HG03520 (cell line): ENCODE measurements around the gene MAP3K5.
A peak's percentile ranks its signal among the peaks of the same experiment; 100 is the strongest.
"Not testable (repeated sequence)": the region's sequence is repeated elsewhere in the genome, so short reads cannot be mapped to it uniquely, and the experiment has no call there.

Experiments used
- ATAC-seq: cut with Tn5 transposase; IDR thresholded peaks from one replicate; pipeline ENCODE4 v1.9.1; 2021; ENCODE audit warnings: mild to moderate bottlenecking, moderate library complexity; ENCODE audit not compliant: unreplicated experiment

Gene MAP3K5

DNA sequence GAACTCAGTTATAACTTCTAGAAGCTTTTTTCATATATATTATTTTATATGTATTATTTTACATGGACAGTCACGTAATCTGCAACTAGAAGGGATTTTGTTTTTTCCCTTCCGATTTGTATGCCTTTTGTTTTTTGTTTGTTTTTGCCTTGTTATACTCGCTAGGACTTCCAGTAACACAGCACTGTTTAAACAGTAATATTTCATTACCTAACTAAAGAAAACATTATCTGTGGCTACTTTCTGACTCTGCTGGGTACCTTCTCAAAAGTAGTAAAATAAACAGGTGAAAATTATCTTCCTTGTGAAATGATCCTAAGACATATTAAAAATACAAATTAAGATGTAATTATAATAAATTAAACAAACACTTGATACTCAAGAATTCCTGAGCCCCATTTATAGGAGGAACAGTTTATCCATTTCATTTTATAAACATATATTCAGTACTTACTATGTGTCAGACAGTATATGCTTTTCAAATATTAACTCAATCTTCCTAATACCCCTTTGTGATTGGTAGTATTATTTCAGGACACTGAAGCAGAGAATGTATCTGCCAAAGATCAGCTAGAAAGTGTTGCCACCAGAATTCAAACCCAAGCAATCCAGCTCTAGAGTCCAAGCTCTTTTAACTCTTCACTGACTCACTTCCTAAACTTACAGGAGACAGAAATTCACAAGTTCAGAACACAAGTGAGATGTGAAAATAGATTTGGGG, 65.3 kb downstream of the MAP3K5 start:
- no peak for ATAC-seq

DNA sequence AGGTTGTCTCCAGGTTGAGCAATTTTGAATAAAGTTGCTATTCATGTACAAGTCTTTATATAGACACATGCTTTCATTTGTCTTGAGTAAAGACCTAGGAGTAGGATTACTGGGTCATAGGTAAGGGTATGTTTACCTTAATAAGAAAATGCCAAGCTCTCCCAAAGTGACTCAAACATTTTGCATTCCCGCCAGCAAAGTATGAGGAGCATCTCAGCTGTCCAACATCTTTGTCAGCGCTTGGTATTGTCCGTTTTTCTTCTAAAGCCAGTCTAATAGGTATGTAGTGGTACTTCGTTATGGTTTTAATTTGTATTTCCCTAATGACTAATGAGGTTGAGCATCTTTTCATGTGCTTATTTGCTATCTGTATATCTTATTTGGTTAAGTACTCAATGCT, 67.2 kb downstream of the MAP3K5 start:
- ATAC-seq, result no peak

DNA sequence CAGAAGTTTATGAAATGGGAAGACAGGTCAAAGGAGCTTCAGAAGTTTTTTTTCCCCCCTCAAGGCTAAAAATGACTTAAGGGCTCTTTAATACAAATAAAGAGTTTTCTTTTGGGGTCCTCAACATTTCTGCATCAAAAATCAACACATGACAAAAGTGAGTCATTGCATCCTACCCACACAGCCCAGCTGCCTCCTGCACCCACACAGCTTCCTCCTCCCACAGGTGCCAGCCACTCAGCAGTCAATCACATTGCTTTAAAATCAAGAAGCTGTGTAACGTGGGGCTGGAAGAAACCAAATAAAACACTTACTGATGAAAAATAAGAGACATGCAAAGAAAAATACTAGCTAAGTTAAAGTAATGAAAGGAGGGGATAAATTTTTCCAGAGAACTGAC, 68.5 kb downstream of the MAP3K5 start:
- no peak for ATAC-seq

DNA sequence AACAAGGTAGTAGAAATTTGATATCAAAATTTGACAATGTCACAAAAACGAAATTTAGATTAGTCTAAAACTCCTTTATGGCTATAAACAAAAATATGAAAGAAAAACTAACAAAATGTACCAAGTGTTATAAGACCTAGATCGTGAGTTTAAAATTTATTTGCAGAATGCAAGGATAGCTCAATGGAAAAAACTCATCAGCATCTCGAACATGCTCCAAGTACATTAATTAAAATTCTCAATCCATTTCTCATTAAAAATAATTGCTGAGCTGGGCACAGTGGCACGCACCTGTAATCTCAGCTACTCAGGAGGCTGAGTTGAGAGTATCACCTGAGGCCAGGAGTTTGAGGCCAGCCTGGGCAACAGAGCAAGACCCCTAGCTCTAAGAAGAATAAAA, 70.8 kb downstream of the MAP3K5 start:
- no peak for ATAC-seq

DNA sequence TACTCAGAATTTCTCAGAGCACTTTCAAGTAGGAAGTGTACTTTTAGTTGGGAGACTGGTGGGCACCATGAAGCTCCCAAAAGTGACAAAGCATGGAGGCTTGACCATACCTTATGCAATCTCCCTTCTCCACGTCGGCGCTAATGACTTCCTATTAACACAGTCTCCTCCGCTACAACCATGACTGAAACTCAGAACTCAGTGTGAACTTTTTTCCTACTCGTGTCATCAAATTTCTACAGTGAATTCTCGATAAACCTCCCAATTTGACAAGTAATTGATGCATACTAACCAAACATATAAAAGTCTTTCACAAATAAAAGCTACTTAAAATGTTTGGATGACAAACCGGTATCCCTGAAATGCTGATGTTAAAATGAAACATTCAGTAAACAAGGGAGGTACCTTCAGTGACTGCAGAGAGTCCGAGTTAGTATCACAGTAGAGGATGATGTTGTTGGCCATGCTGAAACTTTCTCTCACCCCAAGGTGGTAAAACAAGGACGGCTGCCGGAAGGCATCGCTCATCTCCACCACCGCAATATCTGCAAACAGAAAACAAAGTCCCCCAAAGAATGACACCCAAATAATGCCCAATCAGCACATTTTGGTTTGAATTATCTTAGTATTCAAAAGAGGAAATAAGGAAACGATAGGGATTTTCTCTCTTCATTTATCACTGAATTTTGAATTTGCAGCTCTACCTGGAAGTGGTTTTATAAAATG, 72.1 kb downstream of the MAP3K5 start:
- peak; percentile 41 for ATAC-seq

DNA sequence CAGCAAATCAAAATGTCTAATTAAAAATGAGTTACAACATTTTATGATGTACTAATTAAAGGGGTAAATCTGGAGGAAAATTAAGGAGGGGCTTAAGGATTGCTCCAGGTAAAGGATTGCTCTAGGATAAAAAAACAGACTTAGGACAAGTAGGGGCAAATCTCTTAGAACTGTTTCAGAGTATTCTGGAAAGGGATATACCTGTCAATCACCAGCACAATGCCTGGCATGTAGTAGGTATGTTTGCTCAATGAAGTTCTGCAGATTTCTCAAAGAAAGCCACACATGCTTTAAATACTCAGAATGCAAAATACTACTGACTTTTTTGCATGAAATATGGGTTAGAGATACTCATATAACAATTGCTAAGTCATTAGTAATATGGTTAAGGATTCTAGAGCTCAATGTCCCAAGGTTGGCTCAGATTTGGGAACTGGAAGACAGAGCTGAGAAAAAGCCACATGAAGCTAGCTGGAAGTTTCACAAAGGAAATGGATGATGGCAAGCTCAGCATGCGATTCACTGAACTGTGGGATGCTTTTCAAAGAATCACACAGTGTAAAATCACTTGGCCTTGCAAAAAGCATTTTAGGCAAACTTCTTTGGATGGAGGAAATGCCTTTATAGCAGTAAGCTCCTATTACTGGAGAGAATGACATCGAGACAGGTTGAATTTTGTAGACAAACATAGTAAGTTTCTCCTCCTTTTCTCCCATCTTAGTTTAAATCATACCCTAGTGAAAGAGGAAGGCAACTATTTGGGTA, 72.8 kb downstream of the MAP3K5 start:
- ATAC-seq, result peak; percentile 38

DNA sequence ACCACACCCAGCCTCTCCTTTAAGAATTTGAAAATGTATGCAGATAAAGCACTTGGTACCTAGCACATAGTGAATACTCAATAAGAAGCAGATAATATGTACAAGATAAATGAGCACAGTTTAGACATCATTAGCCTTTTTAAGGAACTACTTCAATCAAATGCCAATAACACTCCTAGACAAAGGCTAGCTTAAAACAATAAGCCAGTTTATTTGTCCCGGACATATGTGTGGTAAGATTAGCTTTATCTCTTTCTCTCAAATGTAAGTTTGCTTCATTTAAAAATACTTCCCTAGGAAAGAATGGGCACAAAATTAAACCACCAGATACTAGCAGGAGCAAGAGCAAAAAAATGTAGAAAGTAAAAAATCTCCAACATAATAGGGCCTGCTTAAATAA, 73.8 kb downstream of the MAP3K5 start:
- ATAC-seq, result no peak

DNA sequence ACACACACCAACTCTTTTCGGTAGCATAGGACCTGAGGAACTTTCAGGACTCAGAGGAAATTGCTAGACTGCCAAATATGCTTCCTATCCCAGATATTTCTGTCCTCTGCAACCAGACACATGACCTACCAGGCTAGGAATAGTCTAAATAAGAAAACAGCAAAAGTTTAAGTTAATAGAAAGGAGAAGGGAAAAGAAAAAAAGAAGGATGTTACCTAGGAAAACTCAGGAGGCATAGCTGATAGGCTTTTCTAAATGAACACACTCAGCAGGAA, 74.6 kb downstream of the MAP3K5 start:
- ATAC-seq, result peak; percentile 5

DNA sequence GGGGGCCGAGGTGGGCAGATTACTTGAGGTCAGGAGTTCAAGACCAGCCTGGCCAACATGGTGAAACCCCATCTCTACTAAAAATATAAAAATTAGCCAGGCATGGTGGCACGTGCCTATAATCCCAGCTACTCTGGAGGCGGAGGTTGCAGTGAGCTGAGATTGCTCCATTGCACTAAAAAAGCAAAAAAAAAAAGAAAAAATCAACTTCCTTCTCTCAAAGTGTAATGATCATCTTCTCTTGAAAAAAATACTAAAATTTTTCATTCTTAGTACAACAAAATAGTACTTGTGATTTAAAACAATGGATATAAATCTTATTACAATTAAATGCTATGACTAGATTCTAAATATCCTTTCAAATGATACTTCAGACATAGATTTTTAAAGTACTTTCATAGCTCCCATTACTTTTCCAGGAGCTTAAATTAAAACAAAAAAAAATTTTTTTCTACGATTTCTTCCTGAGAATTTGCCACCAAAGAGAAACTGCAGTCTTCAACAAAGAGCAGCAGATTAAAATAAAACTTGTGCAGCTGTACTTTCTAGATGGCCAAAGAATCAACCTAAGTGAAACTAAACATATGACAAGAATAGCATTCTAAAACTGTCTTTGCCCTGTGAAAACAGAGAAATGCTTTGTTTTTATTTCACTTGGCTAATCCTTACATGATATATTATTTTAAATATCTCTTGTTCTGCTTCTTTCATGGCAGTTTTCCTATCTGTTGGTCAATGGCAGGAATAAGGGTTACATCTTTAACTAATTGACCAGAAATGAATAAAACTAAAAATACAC, 75.2 kb downstream of the MAP3K5 start:
- ATAC-seq, result peak; percentile 55

DNA sequence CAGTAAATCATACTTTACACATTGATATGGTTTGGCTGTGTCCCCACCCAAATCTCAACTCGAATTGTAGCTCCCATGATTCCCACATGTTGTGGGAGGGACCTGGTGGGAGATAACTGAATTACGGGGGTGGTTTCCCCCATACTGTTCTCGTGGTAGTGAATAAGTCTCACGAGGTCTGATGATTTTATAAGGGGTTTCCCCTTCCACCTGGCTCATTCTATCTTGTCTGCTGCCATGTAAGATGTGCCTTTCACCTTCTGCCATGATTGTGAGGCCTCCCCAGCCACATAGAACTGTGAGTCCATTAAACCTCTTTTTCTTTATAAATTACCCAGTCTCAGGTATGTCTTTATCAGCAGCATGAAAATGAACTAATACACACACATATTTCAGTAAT, 79.6 kb downstream of the MAP3K5 start:
- ATAC-seq, result not testable (repeated sequence)

DNA sequence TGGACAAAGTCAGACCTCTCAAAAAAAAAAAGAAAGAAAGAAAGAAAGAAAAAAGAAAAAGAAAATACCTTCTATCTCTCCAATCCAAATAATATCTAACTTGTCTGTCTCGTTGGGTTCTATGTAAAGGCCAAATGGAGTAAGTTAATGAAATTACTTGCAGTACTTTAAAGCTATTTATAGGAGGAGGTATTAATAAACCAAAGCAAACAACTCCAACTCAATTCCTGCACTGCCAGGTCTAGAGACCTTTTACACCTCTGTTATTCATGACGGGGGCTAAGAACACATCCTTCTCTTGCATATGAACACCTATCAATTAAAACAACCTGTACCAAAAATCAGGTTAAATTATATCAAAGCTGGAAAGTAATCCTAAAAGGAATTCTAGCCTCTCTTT, 80.6 kb downstream of the MAP3K5 start:
- ATAC-seq, result no peak

DNA sequence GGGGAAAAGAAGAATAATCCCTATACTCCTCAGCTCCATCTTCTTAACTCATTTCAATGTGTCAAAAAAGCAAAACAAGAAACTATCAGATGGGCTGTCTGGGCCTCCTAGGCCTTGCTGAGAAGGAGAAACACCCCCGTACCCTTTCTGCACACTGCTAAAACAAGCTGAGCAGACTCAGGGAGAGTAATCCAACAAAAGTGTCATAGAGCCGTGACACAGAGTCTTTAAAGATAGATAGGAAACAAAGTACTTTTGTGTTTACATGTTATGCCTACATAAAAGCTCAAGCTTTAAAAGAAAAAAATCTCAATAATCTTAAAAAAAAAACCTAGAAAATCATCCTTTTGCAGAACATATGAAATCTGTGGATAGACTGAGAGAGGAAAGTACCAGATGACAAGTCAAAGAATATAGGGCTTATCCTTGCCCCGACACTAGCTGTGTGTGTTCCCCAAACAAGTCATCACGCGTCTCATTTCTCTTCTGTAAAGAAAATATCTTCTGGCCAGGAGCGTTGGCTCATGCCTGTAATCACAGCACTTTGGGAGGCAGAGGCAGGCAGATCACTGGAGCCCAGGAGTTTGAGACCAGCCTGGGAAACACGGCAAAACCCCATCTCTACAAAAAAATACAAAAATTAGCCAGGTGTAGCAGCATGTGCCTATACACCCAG, 81.3 kb downstream of the MAP3K5 start:
- no peak for ATAC-seq

DNA sequence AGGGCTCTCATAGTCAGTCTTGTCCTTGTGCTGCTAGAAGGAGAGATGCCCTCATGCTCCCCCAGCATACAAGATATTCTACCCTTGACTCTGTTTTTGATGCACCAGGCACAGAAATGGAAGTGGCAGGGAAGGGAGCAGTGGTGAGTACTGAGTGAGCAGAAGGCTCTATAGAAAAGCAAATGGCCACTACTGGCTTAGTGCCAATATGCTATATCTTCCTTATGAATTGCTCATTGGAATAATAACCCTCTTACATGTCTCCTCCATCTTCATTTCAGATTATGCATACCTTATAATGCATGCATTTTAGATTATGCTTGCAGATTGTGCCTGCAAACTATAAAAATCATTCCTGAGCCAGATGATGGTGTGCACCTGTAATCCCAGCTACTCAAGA, 82.8 kb downstream of the MAP3K5 start:
- ATAC-seq, result no peak

DNA sequence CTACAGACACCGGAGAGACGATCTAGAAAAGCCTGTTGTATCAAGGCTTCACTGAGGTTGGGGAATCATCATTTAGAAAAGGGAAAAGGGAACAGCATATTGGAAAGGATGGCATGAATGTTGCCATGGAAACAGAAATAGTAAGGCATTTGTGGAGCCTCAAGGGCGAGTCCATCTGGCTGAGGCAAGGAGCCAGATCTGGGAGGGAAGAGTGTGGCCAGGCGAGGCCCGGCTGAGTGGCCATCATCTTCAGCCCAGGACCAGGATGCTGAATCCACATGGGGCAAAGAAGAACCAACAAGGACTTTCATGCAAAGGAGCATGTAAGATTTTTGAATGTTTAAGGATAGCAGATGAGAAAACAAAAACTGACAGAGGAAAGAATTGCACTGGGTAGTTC, 85.8 kb downstream of the MAP3K5 start:
- ATAC-seq, result no peak

DNA sequence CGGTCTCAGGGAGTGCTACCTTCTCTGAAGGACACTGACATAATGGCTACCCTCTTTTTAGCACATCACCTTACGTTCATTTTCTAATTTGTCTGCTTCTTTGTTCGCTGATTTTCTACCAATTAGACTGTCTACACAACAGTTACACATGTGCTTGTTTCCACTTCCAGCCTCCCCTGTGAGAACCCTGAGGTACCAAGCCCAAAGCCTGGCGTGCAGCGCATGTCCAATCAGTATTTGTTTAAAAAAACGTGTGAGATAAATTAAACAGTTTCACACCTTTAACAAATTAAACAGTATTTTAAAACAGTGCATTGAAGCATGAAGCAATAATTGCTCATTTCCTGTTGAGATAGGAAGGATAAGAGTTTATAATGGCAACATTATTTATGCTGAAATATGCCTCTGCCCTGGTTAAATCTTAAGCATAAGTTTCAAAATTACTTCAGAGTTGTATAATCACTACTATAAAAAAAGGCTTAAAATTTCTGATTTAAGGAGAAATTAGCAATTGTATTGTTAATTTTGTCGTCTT, 88.9 kb downstream of the MAP3K5 start:
- ATAC-seq, result no peak

DNA sequence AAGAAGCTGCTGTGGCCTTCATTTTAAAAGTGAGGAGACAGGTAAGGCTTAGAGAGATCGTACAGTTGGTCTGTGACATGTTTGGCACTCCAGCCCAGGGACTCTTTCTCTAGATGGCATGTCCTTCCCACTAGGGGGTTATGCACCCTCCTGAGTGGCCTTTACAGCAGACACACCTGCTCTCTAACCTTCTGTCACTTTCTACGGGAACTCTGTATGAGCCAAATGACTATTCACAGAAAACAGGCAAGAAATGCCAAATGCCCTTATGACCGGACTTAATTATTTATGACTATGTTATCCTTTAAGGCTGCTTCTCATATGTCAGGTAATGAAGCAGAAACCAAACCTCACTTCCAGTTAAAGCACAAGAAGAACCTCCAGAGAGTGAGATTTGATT, 91.2 kb downstream of the MAP3K5 start:
- ATAC-seq, result no peak

DNA sequence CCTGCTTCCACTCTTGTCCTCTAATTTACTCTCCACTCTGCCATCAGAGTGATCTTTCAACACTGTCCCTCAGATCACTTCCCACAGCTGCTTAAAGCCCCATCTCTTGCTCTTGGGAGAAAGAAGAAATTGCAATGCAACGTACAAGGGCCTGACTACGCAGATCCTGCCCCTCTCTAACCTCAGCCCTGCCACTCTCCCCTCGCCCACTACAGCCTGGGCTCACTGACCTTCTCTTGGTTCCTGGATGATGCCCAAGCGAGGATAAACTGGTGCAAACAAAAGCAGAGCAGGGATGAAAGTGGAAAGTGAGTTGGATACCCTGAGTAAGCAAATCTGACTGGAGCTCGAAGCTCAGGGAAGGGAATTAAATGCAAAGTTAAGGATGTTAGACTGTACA, 92.9 kb downstream of the MAP3K5 start:
- no peak for ATAC-seq

DNA sequence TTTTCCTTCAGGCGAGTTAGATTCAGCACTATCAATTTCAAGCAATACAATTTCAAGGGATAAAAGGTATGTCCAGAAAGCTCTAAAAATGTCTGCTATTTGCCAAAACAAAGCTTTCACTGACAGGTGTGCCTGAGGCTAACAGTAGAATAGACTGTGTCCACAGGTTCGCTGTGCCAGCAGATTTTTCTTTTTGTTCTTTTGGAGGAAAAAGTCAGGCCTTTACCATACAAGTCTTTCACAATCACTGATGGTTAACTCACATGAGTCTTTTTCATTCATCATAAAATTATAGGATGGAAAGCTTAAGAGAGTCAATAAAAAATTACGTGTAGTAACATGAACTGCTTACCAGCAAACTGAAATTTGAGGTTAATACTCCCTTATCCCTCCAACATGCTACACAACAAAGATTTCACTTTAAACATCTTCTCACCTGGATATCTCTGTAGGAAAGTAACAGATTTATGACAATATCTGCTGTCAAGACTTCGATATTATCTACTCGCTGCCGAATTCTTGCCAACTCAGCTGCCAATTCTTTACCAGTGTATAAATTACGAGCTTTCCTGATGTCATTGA, 95.4 kb downstream of the MAP3K5 start:
- no peak for ATAC-seq

DNA sequence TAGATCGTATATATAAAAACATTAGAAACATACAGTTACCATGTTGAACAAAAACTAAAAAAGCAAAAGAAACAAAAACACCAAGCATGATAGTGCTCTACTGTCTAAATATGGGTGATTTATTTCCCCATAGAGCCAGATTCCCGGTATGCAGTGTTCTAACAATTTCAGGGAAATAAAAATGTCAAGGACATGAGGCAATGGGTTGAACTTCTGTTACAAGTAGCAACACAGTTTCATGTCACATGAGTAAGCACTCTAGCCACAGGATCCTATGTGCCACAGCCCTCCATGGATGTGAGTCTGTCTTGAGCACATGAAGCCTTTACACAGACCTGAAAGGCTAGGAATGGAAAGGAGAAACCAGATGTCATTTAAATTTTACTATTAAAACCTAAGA, 96.0 kb downstream of the MAP3K5 start:
- ATAC-seq, result no peak

DNA sequence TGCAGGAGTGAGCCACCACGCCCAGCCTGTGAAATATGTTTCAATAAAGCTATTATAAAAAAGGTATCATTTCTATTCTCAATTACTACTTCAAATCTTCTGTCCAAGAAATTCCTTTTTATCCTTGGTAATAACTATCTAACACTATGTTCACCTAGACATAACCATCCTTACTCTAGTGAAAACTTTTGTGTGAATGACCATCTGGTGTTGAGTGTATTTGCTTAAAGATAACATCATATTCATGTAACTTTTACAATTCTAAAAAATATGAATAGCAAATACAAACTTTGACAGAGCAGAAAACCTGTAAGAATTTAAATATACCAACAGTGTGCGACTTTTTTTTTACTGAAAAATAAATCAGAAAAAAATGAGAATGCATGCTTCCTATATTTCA, 96.9 kb downstream of the MAP3K5 start:
- no peak for ATAC-seq
